ENCODE data around the gene KCNF1.

The KCNF1 gene

DNA sequence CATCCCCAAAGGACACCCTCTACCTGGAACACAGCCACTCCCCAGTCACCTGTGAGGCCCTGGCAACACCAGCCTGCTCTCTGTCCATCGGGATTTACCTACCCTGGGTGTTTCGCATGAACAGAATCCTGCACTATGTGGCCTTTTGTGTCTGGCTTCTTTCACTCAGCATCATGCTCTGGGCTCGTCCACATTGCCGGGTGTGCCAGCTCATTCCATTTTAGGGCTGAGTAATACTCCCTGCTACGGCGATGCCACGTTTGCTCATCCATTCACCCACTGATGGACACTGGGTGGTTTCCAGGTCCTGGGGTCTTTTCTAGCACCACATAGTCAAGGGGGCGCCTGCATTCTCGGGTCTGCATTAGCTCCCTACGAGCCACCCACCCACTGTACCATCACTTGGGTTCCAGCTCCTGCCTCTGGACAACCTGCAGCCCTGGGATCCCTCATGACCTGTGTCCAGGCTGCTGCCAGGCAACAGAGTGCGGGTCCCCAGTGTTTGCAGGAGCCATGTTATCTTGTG is 22.0 kb downstream of the KCNF1 start:
- ATAC-seq: no peak
- TF ChIP-seq TOX (CRISPR knock-in tag; IDR thresholded peaks at IDR 0.05; ENCODE audit: borderline replicate concordance) (no peak), PPARA (CRISPR knock-in tag; IDR thresholded peaks at IDR 0.05; ENCODE audit: borderline replicate concordance) (no peak), CREB5 (CRISPR knock-in tag; IDR thresholded peaks at IDR 0.05; ENCODE audit: low read depth) (no peak), ARNTL (CRISPR knock-in tag; IDR thresholded peaks at IDR 0.05; ENCODE audit: borderline replicate concordance, low read depth) (no peak), ESRRG (CRISPR knock-in tag; IDR thresholded peaks at IDR 0.05) (no peak), OSR1 (CRISPR knock-in tag; IDR thresholded peaks at IDR 0.05) (no peak)

DNA sequence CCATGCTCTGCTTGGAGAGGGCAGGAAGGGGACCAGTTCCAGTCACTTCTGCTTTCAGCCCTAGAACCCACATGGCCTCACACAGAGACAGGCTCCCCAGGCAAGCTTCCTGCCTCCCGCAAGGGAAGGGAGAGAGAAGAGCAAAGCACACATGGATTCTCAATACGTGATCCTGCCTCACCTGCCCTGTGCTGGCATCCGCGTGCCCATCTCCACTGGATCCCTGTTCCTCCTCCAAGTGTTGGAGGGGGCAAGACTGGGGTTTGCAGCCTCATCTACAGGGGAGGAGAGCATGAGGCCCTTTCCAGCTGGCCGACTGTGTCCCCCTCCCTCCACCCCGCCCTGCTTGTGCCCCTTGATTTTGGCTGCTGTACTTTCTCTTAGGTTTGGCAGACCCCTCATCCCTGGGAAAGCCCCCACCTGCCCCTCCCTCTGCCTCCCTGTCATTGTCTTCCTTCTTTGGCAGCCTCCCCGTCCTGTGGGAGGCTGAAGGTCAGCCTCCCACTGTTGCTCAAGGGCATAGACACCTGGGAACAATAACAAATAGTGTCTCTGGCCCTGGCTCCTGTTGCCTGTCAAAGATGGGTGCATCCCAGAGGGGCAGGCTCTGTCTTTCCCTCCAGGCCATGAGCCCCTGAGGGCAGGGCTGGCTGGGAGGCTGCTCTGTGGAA is 22.7 kb downstream of the KCNF1 start:
- ATAC-seq: no peak
- TF ChIP-seq CSDC2 (CRISPR knock-in tag; IDR thresholded peaks at IDR 0.05): no peak
- no peak for TF ChIP-seq ZNF70 (CRISPR knock-in tag; IDR thresholded peaks at IDR 0.05)
- TF ChIP-seq ZNF8 (CRISPR knock-in tag; IDR thresholded peaks at IDR 0.05): no peak
- no peak for TF ChIP-seq SNAI2 (CRISPR knock-in tag; IDR thresholded peaks at IDR 0.05)
- no peak for TF ChIP-seq PATZ1 (CRISPR knock-in tag; IDR thresholded peaks at IDR 0.05; ENCODE audit: borderline replicate concordance)
- TF ChIP-seq ZFP3 (CRISPR knock-in tag; IDR thresholded peaks at IDR 0.05): no peak
- no peak for TF ChIP-seq ZNF565 (CRISPR knock-in tag; conservative IDR thresholded peaks at IDR 0.05; ENCODE audit: low read depth)
- TF ChIP-seq ESRRG (CRISPR knock-in tag; IDR thresholded peaks at IDR 0.05): no peak
- TF ChIP-seq, protein P1, sequence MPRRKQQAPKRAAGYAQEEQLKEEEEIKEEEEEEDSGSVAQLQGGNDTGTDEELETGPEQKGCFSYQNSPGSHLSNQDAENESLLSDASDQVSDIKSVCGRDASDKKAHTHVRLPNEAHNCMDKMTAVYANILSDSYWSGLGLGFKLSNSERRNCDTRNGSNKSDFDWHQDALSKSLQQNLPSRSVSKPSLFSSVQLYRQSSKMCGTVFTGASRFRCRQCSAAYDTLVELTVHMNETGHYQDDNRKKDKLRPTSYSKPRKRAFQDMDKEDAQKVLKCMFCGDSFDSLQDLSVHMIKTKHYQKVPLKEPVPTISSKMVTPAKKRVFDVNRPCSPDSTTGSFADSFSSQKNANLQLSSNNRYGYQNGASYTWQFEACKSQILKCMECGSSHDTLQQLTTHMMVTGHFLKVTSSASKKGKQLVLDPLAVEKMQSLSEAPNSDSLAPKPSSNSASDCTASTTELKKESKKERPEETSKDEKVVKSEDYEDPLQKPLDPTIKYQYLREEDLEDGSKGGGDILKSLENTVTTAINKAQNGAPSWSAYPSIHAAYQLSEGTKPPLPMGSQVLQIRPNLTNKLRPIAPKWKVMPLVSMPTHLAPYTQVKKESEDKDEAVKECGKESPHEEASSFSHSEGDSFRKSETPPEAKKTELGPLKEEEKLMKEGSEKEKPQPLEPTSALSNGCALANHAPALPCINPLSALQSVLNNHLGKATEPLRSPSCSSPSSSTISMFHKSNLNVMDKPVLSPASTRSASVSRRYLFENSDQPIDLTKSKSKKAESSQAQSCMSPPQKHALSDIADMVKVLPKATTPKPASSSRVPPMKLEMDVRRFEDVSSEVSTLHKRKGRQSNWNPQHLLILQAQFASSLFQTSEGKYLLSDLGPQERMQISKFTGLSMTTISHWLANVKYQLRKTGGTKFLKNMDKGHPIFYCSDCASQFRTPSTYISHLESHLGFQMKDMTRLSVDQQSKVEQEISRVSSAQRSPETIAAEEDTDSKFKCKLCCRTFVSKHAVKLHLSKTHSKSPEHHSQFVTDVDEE (CRISPR knock-in tag; IDR thresholded peaks at IDR 0.05): no peak
- TF ChIP-seq PPARA (CRISPR knock-in tag; IDR thresholded peaks at IDR 0.05; ENCODE audit: borderline replicate concordance): no peak
- no peak for TF ChIP-seq TCF4 (CRISPR knock-in tag; IDR thresholded peaks at IDR 0.05; ENCODE audit: borderline replicate concordance)
- no peak for TF ChIP-seq BACH2 (CRISPR knock-in tag; IDR thresholded peaks at IDR 0.05; ENCODE audit: borderline replicate concordance)

DNA sequence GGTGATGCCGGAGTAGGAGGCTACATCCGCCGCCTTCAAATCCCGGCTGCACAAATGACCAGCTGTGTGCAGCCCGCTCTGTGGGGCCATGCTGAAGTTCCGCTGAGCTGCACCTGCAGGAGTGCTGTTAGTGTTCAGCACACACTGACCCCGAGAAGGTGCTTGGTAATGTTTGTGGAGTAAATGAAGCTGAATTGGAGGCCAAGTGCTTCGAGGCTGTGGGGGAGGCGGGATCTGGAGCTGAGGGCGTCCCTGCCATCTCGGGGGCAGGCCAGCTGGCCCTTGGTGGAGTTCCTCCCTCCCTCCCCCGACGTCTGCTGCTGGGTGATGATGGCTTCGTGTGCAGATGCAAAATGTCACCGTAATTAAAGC is 23.2 kb downstream of the KCNF1 start:
- no peak for TF ChIP-seq TCF4 (CRISPR knock-in tag; IDR thresholded peaks at IDR 0.05; ENCODE audit: borderline replicate concordance)
- no peak for TF ChIP-seq OSR1 (CRISPR knock-in tag; IDR thresholded peaks at IDR 0.05)
- no peak for TF ChIP-seq ZNF565 (CRISPR knock-in tag; conservative IDR thresholded peaks at IDR 0.05; ENCODE audit: low read depth)
- TF ChIP-seq CSDC2 (CRISPR knock-in tag; IDR thresholded peaks at IDR 0.05): no peak
- TF ChIP-seq PATZ1 (CRISPR knock-in tag; IDR thresholded peaks at IDR 0.05; ENCODE audit: borderline replicate concordance): no peak
- TF ChIP-seq ZFP3 (CRISPR knock-in tag; IDR thresholded peaks at IDR 0.05): no peak
- no peak for TF ChIP-seq BACH2 (CRISPR knock-in tag; IDR thresholded peaks at IDR 0.05; ENCODE audit: borderline replicate concordance)
- TF ChIP-seq, protein P2, sequence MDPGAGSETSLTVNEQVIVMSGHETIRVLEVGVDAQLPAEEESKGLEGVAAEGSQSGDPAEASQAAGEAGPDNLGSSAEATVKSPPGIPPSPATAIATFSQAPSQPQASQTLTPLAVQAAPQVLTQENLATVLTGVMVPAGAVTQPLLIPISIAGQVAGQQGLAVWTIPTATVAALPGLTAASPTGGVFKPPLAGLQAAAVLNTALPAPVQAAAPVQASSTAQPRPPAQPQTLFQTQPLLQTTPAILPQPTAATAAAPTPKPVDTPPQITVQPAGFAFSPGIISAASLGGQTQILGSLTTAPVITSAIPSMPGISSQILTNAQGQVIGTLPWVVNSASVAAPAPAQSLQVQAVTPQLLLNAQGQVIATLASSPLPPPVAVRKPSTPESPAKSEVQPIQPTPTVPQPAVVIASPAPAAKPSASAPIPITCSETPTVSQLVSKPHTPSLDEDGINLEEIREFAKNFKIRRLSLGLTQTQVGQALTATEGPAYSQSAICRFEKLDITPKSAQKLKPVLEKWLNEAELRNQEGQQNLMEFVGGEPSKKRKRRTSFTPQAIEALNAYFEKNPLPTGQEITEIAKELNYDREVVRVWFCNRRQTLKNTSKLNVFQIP (CRISPR knock-in tag; IDR thresholded peaks at IDR 0.05; ENCODE audit: borderline replicate concordance, low read depth): no peak
- no peak for TF ChIP-seq ARNTL (CRISPR knock-in tag; IDR thresholded peaks at IDR 0.05; ENCODE audit: borderline replicate concordance, low read depth)
- ATAC-seq: no peak

All from SK-N-SH treated with all-trans-retinoic acid at 6 μM for 48 hours (cell line).